HuH-7.5 (cell line): ENCODE data around the gene SHD.
"Not testable (repeated sequence)": the region's sequence is repeated elsewhere in the genome, so short reads cannot be mapped to it uniquely, and the experiment has no call there.

Experiments
- DNase-seq: peaks from one replicate; pipeline ENCODE4 v3.0.0; 2011; ENCODE audit warnings: low spot score

SHD gene

DNA sequence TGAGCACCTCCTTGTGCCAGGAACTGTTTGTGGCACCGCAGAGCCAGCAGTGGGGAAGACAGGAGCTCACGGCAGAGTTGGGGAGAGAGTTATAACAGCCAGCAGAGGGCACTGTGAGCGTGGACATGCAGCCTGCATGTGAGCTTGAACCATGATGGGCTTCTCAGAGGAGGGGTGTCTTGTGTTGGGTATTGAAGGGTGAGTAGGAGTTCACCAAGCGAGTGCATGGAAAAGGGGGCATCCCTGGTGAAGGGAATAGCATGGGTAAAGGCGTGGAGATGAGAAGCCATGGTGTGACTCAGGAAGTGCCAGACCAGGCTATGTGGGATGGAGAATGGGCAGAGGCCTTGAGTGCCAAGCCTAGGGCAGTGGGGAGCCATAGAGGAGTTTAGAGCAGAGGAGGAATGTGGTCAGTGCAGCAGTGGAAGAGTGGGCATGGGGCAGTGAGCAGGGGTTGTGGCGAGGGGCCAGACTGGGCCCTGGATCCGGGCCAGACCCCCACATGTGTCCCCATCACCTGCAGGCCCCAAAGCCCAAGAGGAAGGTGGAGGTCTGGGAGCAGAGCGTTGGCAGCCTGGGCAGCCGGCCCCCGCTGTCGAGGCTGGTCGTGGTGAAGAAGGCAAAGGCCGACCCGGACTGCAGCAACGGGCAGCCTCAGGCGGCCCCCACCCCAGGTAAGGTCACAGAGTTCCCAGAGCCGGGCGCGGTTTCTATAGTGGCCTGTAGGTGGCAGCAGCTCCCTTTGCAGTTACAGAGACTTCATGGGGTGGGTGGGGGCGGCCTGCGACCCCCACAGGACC, 11.8 kb upstream of the SHD start:
- peak; percentile 87 for DNase-seq

DNA sequence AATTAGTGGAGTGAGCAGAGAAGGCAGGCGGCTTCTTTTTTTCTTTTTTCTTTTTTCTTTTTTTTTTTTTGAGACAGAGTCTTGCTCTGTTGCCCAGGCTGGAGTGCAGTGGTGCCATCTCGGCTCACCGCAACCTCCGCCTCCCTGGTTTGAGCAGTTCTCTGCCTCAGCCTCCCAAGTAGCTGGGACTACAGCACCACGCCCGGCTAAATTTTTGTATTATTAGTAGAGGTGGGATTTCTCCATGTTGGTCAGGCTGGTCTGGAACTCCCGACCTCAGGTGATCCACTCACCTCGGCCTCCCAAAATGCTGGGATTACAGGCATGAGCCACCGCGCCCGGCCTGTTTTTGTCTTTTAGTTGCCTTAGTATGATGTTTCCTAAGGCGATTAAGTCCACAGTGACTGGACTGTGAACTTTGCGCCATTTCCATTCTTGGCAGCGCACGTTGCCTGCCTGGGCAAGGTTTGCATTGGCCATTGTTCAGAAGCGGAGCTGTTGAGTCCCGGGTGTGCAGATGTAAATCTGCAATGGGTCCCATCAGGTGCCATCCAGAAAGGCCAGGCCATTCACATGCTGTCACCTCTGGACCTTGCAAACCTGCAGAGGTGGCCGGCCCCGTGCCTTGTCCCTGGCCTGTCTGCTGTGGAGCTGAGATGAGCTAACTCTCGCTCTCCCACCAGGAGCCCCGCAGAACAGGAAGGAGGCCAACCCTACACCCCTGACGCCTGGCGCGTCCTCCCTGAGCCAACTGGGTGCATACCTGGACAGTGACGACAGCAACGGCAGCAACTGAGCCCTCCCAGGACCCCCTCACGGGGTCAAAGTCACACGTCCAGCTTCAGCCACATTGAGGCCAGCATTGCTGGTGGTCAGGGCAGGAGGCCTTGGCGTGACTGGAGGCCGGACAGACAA, 10.9 kb upstream of the SHD start:
- no peak for DNase-seq

DNA sequence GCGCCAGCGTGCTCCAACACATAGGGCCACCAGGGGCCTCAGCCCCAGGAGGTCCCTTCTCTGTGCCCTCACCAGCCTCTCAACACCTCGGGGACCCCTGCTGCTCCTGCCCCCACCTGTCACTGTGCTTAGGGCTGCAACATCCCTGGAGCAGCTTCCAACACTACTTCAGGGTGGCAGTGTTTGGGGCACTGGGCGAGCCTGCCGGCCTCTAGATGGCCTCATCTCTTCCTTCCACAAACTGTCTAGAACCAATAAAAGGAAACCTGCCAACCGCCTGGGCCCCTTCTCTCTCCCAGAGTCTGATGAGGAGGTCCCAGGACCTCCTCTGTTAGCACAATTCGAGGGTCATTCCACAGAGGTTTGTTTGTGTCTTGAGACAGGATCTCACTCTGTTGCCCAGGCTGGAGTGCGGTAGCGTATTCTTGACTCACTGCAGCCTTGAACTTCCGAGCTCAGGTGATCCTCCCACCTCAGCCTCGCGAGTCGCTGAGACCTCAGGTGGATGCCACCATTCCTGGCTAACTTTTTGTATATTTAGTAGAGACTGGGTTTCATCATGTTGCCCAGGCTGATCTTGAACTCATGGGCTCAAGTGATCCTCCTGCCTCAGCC, 10.1 kb upstream of the SHD start:
- DNase-seq, result no peak

DNA sequence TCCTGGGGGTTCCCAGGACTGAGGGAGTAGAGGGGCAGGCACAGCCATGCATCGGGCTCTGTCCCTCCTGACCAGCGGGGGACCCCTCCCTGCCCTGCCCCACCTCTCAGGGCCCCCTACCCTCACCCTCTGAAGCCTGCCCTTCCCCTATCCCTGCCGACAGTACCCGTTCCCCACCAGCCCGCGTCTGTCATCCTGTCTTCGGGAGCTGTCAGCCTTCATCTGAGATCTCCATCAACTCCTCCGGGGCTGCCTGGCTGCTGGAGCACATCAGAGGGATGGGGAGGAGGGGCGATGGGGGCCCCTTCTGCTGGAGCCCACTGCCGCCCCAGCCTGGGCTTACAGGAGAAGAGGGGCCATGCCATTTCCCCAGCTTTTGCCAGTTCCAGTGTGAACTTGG, 6.2 kb upstream of the SHD start:
- no peak for DNase-seq

DNA sequence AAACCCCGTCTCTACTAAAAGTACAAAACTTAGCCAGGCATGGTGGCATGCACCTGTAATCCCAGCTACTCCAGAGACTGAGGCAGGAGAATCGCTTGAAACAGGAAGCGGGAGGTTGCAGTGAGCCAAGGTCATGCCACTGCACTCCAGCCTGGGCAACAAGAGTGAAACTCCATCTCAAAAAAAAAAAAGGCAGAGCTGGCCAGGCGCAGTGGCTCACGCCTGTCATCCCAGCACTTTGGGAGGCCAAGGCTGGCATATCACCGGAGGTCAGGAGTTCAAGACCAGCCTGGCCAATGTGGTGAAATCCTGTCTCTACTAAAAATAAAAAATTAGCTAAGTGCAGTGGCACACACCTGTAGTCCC, 4.8 kb upstream of the SHD start:
- DNase-seq, result not testable (repeated sequence)

DNA sequence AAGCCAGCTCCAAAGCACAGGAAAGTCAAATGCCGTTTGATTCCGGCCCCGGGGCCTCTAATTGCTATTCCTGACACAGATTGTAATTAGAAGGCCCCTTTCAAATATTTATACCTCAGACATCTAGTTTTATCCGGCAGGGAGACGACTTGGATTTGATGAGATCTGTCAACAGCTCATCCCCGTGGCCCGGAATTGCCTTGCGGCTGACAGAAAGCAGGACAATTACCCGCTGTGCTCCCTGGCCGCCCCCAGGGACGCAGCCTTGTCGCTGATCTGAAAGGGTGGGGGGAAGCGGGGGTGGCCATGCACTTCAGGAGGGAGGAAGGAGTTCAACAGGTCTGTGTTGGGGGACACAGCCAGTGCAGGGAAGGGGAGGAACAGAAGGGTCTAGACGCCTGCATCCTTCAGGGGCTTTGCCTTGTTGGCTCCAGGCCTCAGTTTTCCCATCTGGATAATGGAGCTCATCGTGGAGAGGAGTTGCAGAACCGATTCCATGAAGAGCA, 1.8 kb upstream of the SHD start:
- no peak for DNase-seq

DNA sequence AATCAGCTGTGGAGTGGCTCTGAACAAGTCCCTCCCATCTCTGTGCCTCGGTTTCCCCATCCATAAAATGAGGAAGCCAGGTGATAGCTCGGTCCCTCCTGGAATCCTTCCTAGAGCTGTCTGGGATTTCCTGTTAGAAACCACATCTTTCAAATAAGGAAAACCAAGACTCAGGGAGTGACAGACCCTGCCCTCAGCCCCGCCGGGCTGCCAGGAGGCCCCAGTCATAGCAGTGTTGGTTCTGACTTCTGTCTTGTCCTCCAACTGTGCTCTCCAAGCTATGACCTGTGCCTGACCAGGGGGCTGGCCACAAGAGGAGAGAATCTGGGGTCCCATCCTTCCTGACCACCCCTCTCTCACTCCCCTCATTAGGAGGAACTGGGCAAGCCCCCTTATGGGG, 1.1 kb upstream of the SHD start:
- DNase-seq, result no peak

DNA sequence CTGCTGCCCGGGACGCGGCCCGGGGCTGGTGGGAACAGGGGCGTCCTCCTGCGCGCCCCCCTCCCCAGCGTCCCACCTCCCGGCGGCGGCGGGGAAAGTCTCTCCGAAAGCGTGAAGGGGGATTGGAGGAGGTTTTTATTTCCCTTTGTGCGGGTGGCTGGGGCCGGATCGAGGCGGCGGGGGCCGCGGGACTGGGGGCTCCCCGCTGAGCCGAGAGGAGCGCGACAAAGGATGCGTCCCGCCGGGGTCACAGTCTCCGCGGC, 132 bp downstream of the SHD start:
- DNase-seq, result no peak

DNA sequence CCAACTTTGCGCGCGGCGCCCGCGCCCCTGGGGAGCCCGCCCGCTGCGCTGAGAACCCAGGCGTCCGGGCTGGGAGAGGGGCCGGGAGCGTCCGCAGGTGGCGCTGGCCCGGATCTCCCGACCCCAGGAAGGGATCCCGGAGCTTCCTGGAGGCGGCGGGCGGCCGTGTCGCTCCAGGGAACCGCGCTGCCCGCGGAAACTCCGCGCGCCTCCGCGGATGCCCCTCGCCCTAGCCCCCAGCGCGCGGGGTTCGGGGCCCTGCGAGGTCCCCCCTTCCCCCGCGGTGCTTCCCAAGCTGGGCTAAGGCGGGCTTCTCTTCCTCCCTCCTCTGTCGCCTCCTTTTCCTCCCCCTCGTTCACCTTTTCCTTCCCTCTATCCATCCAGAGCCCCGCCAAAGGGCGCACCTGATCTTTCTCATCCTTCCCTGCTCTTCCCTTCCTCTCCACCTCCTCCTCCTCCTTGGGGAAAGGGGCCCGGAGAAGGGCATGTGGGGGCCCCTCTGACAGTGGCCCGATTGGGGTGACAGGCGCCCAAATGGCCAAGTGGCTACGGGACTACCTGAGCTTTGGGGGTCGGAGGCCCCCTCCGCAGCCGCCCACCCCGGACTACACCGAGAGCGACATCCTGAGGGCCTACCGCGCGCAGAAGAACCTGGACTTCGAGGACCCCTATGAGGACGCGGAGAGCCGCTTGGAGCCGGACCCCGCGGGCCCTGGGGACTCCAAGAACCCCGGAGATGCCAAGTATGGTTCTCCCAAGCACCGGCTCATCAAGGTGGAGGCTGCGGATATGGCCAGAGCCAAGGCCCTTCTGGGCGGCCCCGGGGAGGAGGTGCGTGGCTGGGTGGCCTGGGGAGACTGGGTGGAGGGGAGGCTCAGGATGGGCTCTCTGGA, 710 bp downstream of the SHD start:
- no peak for DNase-seq

DNA sequence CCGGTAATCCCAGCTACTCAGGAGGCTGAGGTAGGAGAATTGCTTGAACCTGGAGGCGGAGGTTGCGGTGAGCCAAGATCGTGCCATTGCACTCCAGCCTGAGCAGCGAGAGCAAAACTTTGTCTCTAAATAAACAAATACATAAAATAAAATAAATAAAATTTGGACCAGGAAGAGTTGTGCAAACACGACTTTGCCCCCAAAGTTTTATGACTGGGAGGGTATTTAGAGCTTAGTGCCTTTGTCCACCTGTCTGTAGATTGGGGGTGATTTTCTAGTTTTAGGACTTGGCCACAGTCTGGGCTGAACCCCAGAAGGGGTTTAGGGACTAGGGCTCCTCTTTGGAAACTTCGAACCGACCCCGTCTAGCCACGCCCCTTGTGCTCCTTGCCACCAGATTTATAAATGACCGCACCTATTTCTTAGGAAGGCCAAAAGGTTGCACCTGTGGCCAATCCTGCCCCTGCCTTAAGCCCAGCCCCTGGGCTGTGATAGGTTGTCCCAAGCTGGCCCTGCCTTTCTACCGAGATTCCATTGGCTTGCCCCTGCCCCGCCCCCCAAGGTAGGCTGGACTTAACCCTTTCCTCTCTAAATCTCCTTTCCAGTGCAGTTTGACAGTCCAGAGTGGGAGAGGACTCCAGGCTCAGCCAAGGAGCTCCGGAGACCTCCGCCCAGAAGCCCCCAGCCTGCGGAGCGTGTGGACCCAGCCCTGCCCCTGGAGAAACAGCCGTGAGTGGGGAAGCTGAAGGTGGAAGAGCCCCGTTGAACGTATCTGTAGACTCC, 5.3 kb downstream of the SHD start:
- peak; percentile 100 for DNase-seq

DNA sequence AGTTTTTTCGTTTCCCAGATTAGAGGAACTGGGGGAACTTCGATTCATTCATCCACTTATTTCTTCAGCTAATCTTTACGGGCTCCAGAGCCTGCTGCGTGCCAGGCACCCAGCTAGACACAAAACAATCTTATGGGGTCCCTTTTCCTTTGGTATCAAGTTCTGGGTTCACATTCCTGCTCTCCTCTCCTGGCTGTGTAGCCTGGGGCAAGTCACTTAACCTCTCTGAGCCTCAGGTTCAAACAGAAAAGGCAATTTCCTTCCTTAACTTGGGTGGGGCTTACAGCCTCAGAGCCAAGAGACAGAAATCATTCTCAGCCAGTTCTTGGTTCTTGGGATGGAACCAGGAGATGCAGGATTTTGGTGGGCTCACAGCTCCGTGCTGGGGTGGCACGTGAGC, 5.9 kb downstream of the SHD start:
- no peak for DNase-seq

DNA sequence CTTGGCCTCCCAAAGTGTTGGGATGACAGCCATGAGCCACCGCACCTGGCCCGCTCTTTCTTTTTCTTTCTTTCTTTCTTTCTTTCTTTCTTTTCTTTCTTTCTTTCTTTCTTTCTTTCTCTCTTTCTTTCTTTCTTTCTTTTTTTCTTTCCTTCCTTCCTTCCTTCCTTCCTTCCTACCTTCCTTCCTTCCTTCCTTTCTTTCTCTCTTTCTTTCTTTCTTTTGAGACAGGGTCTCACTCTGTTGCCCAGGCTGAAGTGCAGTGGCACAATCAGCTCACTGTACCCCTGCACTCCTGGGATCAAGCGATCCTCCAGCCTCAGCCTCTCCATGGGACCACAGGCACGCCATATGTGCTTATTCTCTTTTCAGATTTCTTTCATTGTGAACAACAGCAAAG, 7.1 kb downstream of the SHD start:
- not testable (repeated sequence) for DNase-seq

DNA sequence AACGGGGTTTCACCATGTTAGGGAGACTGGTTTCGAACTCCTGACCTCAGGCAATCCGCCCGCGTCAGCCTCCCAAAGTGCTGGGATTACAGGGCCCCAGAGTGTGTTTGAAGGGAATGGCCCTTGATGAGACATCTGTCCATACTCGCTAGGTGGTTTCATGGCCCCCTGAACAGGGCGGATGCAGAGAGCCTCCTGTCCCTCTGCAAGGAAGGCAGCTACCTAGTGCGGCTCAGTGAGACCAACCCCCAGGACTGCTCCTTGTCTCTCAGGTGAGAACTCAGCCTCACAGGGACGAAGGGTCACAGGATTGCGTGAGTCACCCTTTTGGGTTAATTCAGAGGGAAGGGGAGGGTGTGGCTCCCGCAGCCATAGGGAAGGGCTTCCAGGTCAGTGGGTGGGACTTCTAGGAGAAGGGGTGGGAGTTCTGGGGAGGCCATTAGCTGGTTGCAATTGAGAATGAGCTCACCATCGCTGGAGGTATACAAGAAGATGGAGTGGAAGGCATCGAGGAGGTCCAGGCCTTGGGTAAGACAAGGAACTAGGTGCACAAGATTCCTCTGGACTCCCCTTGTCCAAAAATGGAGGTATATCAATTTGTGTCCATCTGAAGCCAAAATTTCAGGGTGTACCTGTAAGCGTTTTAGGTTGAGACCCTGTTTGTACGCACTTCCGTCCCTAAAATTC, 9.2 kb downstream of the SHD start:
- no peak for DNase-seq

DNA sequence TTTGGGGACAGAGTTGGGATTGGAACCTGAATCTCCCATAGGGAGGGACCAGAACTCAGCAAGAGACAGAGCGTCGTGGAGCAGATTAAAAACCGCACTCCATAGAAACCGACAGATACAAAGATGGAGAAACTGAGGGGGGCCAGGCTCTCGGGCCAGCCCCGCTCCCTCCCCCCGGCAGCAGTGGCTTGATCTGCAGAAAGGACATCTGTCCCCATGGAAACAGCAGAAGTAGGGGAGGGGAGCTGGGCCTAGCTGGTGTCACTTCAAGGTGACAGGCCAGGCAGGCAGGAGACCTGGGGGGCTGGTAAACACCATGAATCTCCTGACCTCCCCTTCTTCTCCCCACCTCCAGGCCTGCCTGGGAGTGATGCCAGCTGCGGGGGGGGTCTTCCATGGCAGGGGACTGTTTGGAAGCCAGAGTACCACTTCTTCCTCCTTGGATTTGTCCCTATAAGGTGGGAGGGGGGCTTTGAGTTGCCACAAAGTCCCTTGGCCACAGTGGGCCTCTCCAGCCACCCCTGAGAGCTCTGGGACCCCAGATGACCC, 12.2 kb downstream of the SHD start:
- DNase-seq, result no peak

DNA sequence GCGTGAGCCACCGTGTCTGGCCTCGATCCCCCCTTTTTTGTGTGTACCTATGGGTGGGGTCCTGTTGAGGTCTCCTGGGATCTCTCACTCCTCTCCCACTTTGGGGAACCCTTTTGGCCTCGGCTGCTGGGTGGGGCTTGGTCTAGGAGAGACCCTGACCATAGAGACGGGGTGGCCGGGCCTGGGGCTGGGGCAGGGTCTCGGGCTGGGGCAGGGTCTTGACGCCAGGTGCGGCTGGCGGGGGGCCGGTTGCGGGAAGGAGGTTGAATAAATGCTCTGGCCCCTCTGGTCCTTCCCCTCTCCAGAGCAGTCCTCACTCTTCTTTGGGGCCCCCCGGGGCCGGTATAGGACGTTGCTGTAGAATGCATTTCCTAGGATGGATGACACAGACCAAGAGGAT, 13.4 kb downstream of the SHD start:
- no peak for DNase-seq

DNA sequence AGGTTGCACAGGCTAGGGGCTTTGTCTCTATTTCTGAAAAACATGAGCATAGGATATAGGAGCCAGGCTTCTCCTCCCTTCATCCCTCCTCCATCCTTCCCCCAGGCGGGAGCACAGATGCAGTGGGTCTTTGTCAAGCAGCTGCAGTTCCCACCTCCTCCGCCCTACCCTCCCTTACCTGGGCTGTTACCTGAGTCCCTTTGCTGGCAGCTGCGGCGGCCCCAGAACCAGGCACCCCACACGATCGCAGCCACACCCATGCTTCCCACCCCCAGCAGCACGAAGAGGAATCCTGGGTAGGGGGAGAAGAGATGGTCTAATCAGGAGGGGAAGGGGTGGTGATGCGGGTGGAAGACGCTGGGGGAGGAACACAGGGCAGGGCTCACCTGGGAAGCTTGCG, 15.3 kb downstream of the SHD start:
- no peak for DNase-seq

DNA sequence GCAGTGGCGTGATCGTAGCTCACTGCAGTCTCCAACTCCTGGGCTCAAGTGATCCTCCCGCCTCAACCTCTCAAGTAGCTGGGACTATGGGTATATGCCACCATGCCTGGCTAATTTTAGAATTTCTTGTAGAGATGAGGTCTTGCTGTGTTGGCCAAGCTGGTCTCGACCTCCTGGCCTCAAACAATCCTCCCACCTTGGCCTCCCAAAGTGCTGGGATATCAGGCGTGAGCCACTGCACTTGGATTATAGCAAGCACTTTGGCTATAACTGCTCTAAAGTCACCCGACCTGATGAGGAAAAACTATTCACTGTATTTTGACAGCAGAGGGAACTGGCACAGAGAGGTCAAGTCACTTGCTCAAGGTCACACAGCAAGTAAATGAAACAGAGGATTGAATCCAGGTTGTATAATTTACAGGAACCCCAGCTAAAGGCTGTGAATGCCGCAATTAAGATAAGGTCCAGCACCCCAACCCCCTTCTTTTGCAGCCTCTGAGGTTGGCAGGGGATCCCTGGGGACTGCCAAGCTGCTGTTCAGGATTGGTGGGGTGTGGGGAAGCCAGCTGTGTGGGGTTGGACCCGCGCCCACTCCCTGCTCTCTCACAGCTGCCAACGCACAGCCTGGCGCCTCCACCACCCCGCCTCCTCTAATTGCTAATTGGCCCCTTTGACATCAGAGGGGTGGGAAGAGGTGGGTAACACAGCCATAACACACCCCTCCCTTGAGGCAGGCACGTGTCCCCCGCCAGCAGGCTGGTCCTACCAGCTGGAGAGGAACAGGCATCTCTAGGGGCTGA, 17.1 kb downstream of the SHD start:
- no peak for DNase-seq

DNA sequence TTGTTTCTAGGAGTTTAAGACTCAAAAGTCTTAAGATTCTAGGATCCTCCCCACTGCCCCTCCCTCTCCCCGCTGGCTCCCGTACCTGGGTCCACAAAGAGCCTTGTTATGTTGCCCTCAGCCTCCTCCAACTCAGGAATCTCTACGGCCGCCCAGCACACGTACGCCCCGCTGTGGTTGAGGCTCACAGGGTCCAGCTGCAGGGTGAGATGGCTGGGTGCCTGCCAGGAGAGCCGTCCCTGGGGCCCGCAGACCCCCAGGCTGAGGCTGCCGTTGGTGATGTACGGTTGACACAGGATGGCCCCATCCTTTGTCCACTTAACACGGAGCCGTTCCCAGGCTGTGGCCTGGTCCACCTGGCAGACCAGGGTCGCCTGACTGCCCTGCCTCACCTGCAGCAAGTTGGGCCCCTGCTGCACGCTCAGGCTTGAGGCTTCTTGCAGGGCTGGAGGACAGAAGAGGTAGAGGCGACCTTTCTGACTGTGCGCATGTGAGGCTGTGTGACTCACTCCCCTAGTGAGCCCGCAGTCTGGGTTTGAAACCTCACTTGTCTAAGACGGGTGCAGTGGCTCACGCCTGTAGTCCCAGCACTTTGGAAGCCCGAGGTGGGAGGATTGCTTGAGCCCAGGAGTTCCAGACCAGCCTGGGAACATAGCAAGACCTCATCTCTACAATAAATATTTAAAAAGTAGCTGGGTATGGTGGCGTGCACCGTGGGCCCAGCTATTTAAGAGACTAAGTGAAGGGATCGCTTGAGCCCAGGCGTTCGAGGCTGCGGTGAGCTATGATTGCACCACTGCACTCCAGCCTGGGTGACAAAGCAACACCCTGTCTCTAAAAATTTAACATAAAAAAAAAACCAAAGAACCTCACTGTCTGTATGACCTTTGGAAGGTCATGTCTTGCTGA, 19.1 kb downstream of the SHD start:
- no peak for DNase-seq
